Smooth muscle cell (in vitro differentiated cells): Measurements from ENCODE around the gene ANKRD12. TPM values are rescaled to one million over a fixed set of nuclear protein-coding genes. Genes with fewer than 3 reads are reported as not detected.
A peak's percentile ranks its signal among the peaks of the same experiment; 100 is the strongest.

Experiments
- DNase-seq: peaks from one replicate; lab custom pipeline; 2025; ENCODE audit not compliant: unreplicated experiment; lab: John Stamatoyannopoulos, UW
- H2AFZ ChIP-seq: fragments of 200-600 bp; sonication (generic); 2 replicates; pipeline ENCODE4 v1.6.0; 2016; ENCODE audit warnings: antibody characterized with exemption, low read depth, mild to moderate bottlenecking
- H3F3A ChIP-seq: fragments of 200-600 bp; sonication (generic); 2 replicates; pipeline ENCODE4 v1.6.0; 2017; ENCODE audit warnings: antibody characterized with exemption, low read depth
- H3K27ac ChIP-seq: fragments of 200-600 bp; sonication (generic); 2 replicates; pipeline ENCODE4 v1.5.1; 2016; ENCODE audit warnings: low read depth, mild to moderate bottlenecking
- H3K27me3 ChIP-seq: fragments of 200-600 bp; sonication (generic); 2 replicates; pipeline ENCODE4 v1.6.1; 2016; ENCODE audit warnings: low read depth, mild to moderate bottlenecking
- H3K36me3 ChIP-seq: fragments of 200-600 bp; sonication (generic); 2 replicates; pipeline ENCODE4 v1.5.1; 2016; ENCODE audit warnings: low read depth
- H3K4me1 ChIP-seq: fragments of 200-600 bp; sonication (generic); 2 replicates; pipeline ENCODE4 v1.5.1; 2016; ENCODE audit warnings: low read depth
- H3K4me2 ChIP-seq: fragments of 200-600 bp; sonication (generic); 2 replicates; pipeline ENCODE4 v1.6.0; 2016; ENCODE audit warnings: mild to moderate bottlenecking
- H3K4me3 ChIP-seq: fragments of 200-600 bp; sonication (generic); 2 replicates; pipeline ENCODE4 v1.5.1; 2016; ENCODE audit warnings: mild to moderate bottlenecking
- H3K79me2 ChIP-seq: fragments of 200-600 bp; sonication (generic); 2 replicates; pipeline ENCODE4 v1.6.0; 2016; ENCODE audit warnings: low read depth, mild to moderate bottlenecking
- H3K9ac ChIP-seq: fragments of 200-600 bp; sonication (generic); 2 replicates; pipeline ENCODE4 v1.6.0; 2016; ENCODE audit warnings: low read depth
- H3K9me3 ChIP-seq: fragments of 200-600 bp; sonication (generic); replicated peaks from 2 replicates; pipeline ENCODE4 v1.5.1; 2016; ENCODE audit warnings: low read depth
- H4K20me1 ChIP-seq: fragments of 200-600 bp; sonication (generic); 2 replicates; pipeline ENCODE4 v1.6.0; 2016; ENCODE audit warnings: low read depth
- CTCF ChIP-seq: fragments of 200-600 bp; sonication (generic); IDR thresholded peaks from 2 replicates; pipeline ENCODE4 v1.5.1; 2017; ENCODE audit warnings: borderline replicate concordance, mild to moderate bottlenecking, antibody characterized with exemption; ENCODE audit not compliant: insufficient read depth, poor library complexity, severe bottlenecking
- WGBS: methylation state at CpG from one replicate; pipeline ENCODE4 v1.1.7; 2016; ENCODE audit warnings: low lambda C conversion rate; 5-methylcytosine and 5-hydroxymethylcytosine counted together
- polyA plus RNA-seq: library from polyadenylated mRNA; unstranded; fragments of >200 nt; fragmentation: Nextera tagmentation; extraction: Ambion mirVana; gene quantifications from 2 replicates; pipeline ENCODE4 v1.2.1, GENCODE V29; 2016
- total RNA-seq: library from RNA; depleted of rRNA; stranded (reverse); fragments of >200 nt; gene quantifications from 2 replicates; pipeline ENCODE4 v1.2.3, GENCODE V29; 2014

ANKRD12 gene
- total and polyA plus RNA-seq, 2 experiments from 2014 or later: 28.8 to 43.7 TPM

GRCh38 chr18:9108911-9109310, 27.7 kb upstream of the ANKRD12 start:
- Histone ChIP-seq H3K4me3 (no peak overlapping the region), H3K79me2 (peaks cover 97% of the 10 kb centered on the region), H3K27me3 (no peaks in the 10 kb centered on the region), H3K9me3 (no peaks in the 10 kb centered on the region), H3K36me3 (no peaks in the 10 kb centered on the region), H4K20me1 (peaks cover 100% of the 10 kb centered on the region), H3K27ac (peak overlapping the region; percentile 90), H3K4me1 (peaks cover 58% of the 10 kb centered on the region), H3F3A (peaks cover 5% of the 10 kb centered on the region), H3K4me2 (peak overlapping the region; percentile 77), H2AFZ (no peak overlapping the region), H3K9ac (no peak overlapping the region)
- WGBS: 94% methylated on average over 2 of the region's 2 CpGs
- no peak for TF ChIP-seq CTCF
- DNase-seq: no peak

- H3K27ac ChIP-seq: peak overlapping the region; percentile 90
- no peak for DNase-seq
- H3K27me3 ChIP-seq: no peaks in the 10 kb centered on the region
- no peak overlapping the region for H3K9ac ChIP-seq
- WGBS: 14% methylated on average over 4 of the region's 4 CpGs
- H3K4me2 ChIP-seq: peak overlapping the region; percentile 77
- no peak for TF ChIP-seq CTCF
- no peaks in the 10 kb centered on the region for H3K36me3 ChIP-seq
- H4K20me1 ChIP-seq: peaks cover 100% of the 10 kb centered on the region
- H3F3A ChIP-seq: peaks cover 5% of the 10 kb centered on the region
- H3K4me1 ChIP-seq: peaks cover 52% of the 10 kb centered on the region
- H3K4me3 ChIP-seq: peak overlapping the region; percentile 8
- H3K9me3 ChIP-seq: no peaks in the 10 kb centered on the region
- H2AFZ ChIP-seq: no peak overlapping the region
- H3K79me2 ChIP-seq: peaks cover 97% of the 10 kb centered on the region
Measured at GRCh38 chr18:9109523-9109922, 27.1 kb upstream of the ANKRD12 start.

GRCh38 chr18:9113468-9114149, 23.0 kb upstream of the ANKRD12 start:
- Histone ChIP-seq H3K4me3 (no peak overlapping the region), H3K9me3 (no peaks in the 10 kb centered on the region), H3K4me1 (peaks cover 20% of the 10 kb centered on the region), H3K27ac (no peak overlapping the region), H3K27me3 (no peaks in the 10 kb centered on the region), H2AFZ (no peak overlapping the region), H3K9ac (no peak overlapping the region), H3F3A (no peaks in the 10 kb centered on the region), H3K36me3 (no peaks in the 10 kb centered on the region), H4K20me1 (peaks cover 100% of the 10 kb centered on the region), H3K4me2 (no peak overlapping the region), H3K79me2 (peaks cover 95% of the 10 kb centered on the region)
- no peak for DNase-seq
- no peak for TF ChIP-seq CTCF
- WGBS: 82% methylated on average over 7 of the region's 7 CpGs

- Histone ChIP-seq H3K4me3 (no peak overlapping the region), H3K4me2 (no peak overlapping the region), H4K20me1 (peaks cover 97% of the 10 kb centered on the region), H3K79me2 (peaks cover 97% of the 10 kb centered on the region), H3K36me3 (peaks cover 10% of the 10 kb centered on the region), H3K27me3 (no peaks in the 10 kb centered on the region), H3K9me3 (no peaks in the 10 kb centered on the region), H3K27ac (peak overlapping the region; percentile 78), H3K4me1 (no peaks in the 10 kb centered on the region), H3K9ac (no peak overlapping the region), H3F3A (no peaks in the 10 kb centered on the region), H2AFZ (no peak overlapping the region)
- no peak for TF ChIP-seq CTCF
- DNase-seq: no peak
Measured at GRCh38 chr18:9115984-9116383, 20.6 kb upstream of the ANKRD12 start.
